Measurements from ENCODE around the gene CNNM1. TPM values are rescaled to one million over a fixed set of nuclear protein-coding genes. Genes with fewer than 3 reads are reported as not detected.

Gene CNNM1
- total RNA-seq (2014; rRNA removed; shearing (Covaris generic)): 0.03 and 0.05 TPM in 2 replicates
- polyA plus RNA-seq (2015; cell fraction: cytosol; rRNA removed): 0.05 and 0.07 TPM in 2 replicates
- polyA plus RNA-seq (2015; cell fraction: nucleus; rRNA removed): not detected in 2 replicates

DNA sequence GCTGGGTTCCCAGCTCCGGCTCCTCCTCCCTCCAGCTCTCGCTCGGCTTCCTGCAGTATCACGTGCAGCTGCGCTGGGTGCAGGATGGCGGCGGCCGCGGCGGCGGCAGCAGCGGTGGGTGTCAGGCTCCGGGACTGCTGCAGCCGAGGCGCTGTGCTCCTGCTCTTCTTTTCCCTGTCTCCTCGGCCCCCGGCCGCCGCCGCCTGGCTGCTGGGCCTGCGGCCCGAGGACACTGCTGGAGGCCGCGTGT, at the start of gene CNNM1:
CNNM1 (plus strand) TSS at position 53 of the 250 bp plus-strand sequence; CDS start at position 85, 32 bp downstream.
- DNase-seq (ENCODE audit: low read depth, low spot score): no peak
- in situ Hi-C loops (cut with HindIII; ENCODE audit: low pct_unique_long_range_greater_than_20kb, low sequenced_read_pairs): no loop called here

DNA sequence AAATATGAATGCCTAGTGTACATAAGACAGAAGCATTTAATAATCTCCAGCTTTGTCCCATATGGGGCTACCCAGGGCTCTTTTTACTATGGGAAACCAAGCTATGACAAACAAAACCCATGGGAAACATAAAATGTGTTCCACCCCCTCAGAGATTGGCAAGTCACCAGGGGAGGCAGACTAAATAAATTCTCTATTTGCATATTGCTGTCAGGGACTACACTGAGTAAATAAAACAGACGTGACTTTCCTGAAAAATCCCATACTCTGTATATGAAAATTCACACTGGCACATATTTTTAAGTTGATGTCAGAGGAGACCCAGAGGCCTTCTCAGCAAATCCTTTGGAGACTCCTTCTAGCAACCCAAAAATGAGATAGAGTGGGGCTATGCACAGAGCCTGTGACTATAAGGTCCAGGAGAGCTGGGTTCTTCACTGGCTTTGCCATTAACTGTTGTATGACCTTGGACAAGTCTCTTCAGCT, 49.5 kb upstream of the CNNM1 start:
- in situ Hi-C loops (cut with HindIII; ENCODE audit: low pct_unique_long_range_greater_than_20kb, low sequenced_read_pairs): no loop called here
- no peak for DNase-seq (ENCODE audit: low read depth, low spot score)

DNA sequence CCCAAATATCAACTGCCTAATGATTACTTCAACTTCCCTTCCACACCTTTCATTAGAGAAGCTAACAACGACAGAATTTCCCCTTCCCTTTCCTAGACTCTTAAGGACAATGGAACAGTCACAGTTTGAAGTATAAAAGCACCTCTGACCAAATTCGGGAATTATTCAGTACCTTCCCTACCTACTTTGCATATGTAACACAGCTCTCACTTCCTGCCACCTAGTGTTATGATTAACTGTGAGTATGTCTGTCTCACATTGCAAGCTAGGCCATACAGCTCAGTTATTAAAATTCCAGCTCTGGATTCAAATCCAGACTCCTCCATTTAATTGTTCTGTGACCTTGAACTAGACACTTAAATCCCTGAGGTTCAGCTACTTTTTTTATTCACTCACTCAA, 48.7 kb upstream of the CNNM1 start:
- DNase-seq (ENCODE audit: low read depth, low spot score): no peak
- in situ Hi-C loops (cut with HindIII; ENCODE audit: low pct_unique_long_range_greater_than_20kb, low sequenced_read_pairs): no loop called here

DNA sequence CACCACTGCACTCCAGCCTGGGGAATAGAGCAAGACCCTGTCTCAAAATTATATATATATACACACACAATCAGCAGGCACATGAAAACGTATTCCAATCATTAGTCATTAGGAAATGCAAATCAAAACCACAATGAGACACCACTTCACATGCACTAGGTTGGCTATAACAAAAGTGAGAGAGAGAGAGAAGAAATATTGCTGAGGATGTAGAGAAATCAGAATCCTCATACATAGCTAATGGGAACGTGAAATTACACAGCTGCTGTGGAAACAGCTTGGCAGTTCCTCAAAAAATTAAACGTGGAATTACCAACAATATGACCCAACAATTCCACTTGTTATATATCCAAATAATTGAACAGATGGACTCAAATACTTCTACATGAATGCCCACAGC, 43.3 kb upstream of the CNNM1 start:
- DNase-seq (ENCODE audit: low read depth, low spot score): no peak
- in situ Hi-C loops (cut with HindIII; ENCODE audit: low pct_unique_long_range_greater_than_20kb, low sequenced_read_pairs): no loop called here

DNA sequence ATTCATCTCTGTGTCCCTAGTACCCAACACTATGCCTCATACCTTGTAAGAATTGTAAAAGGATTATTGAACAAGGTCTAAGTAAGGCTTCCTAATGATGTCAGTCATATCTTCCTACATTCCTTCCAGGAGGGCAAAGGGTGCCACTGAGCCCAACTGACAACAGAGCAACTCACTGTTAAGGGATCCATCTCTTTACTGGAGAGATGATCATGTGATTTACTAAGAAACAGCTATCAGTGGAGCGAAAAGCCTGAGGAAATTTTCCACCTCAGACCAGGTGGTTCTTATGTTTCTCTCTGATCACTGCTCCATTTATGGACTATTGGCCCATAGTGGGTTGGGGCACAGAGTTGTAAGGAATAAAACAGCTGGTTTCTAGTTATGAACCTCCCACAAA, 38.9 kb upstream of the CNNM1 start:
- in situ Hi-C loops (cut with HindIII; ENCODE audit: low pct_unique_long_range_greater_than_20kb, low sequenced_read_pairs): no loop called here
- DNase-seq (ENCODE audit: low read depth, low spot score): peak; percentile 4

DNA sequence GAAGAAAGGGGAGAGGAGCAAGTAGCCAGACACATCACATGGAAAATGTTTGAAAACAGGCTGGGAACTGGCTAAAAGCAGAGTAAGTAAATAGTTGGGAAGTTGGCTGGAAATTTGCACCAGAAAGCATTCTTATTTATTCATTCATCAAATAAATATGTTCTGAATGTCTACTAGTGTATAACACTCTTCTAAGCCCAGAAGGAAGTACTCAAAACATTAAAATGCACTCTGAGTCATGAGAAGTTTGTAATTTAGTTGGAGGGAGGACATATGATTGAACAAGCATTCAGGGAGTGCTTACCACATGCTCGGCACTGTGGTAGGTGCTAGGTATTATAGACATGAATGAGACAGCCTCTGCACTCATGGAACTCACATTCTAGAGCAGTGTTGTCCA, 37.0 kb upstream of the CNNM1 start:
- in situ Hi-C loops (cut with HindIII; ENCODE audit: low pct_unique_long_range_greater_than_20kb, low sequenced_read_pairs): no loop called here
- DNase-seq (ENCODE audit: low read depth, low spot score): no peak

DNA sequence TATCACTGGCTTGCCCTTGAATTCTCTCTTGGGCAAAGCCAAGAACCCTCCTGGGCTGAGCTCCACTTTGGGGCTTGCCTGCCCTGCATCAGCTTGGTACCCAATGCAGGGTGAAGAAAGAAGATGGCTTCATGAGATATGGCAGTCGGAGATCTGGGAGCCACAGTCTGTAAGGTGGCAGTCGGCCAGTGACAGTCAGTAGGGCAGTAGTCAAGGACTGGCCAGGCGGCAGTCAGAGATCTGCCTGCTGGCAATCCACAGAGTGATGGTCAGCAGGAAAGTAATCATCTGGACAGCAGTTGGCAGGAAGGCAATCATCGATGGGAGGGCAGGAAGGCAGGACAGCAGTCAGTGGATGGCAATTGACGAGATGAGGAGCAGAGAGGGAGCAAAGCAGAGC, 32.6 kb upstream of the CNNM1 start:
- in situ Hi-C loops (cut with HindIII; ENCODE audit: low pct_unique_long_range_greater_than_20kb, low sequenced_read_pairs): no loop called here
- no peak for DNase-seq (ENCODE audit: low read depth, low spot score)

DNA sequence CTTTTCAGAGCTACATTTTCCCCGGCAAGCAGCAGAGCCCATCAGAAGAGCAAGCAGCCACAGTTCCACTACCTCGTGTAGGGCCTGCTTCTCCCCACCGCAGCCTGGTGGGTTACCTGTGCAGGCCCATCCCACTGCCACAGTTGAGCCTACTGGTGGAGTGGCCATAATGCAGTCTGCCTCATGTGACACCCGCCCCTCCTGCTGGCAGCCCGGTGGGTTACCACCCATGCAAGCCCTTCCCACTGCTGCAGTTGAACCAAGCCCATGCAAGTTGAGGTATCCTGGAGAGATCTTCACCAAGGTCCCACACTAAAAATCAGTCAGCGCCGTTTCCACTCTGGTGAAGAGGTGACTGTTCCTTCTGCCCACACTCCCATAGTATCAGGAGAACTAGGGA, 32.1 kb upstream of the CNNM1 start:
- DNase-seq (ENCODE audit: low read depth, low spot score): no peak
- in situ Hi-C loops (cut with HindIII; ENCODE audit: low pct_unique_long_range_greater_than_20kb, low sequenced_read_pairs): no loop called here

DNA sequence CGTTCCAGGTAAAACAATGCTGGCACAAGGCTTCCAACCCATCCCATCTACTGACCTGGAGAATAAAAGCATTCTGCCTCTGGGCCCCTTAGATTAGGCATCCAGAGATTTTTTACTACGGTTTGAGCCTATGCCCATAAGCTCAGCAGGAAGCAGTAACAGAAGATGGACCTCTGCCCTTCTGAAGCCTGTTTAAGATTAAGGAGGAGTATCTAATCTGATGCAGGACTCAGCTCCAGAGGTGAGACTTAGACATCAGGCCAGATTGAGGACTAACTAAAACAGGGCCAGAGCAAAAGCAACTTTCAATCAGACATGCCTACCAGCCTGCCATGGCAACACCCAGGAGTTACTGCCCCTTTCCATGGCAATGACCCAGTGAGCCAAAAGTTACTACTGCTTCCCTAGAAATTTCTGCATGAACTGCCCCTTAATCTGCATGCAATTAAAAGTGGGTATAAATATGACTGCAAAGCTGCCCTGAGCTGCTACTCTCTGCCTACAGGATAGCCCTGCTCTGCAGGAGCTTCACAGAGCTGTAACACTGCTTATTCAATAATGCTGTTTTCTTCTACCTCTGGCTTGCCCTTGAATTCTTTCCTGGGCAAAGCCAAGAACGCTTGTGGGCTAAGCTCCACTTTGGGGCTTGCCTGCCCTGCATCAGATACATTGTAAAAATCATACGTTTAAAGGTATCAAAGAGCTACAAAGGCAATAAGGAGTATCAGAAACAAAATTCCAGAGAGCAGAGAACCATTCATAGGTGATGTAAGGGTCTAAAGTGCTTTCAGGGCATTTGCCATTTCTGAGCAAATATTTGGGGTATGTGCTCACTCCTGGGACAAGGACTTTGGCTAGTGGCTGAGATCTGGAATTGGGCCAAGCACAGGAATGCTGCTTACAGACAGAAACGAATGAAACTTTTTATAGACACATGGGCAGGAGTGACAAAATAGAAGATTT, 25.0 kb upstream of the CNNM1 start:
- in situ Hi-C loops (cut with HindIII; ENCODE audit: low pct_unique_long_range_greater_than_20kb, low sequenced_read_pairs): no loop called here
- no peak for DNase-seq (ENCODE audit: low read depth, low spot score)

DNA sequence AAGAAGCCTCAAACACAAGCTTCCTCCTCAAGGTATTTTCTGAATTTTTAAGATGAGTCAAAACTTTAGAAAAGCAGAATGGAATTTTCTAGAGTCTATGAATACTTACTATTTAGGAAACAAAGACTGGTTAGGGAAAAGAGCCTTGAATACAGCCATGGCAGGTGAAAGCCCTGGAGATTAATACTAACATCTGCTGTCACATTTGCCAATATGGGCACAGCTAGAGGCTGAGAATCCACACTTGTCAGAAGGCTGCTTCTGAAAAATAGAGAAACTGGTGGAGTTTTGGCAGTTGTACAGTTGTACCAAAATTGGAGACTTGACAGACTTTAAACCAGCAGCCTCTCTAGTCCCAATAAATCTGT, 24.3 kb upstream of the CNNM1 start:
- no peak for DNase-seq (ENCODE audit: low read depth, low spot score)
- in situ Hi-C loops (cut with HindIII; ENCODE audit: low pct_unique_long_range_greater_than_20kb, low sequenced_read_pairs): no loop called here

DNA sequence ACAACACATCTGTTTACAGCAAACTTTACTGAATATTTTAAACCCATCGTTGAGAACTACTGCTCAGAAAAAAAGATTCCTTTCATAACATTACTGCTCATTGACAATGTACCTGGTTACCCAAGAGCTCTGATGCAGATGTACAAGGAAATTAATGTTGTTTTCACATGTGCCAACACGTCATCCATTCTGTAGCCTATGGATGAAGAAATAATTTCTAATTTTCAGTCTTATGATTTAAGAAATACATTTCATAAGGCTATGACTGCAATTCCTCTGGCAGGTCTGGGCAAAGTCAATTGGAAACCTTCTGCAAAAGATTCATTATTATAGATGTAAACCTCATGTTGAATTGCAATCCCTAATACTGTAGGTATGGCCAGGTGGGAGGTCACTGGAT, 16.7 kb upstream of the CNNM1 start:
- in situ Hi-C loops (cut with HindIII; ENCODE audit: low pct_unique_long_range_greater_than_20kb, low sequenced_read_pairs): no loop called here
- no peak for DNase-seq (ENCODE audit: low read depth, low spot score)

DNA sequence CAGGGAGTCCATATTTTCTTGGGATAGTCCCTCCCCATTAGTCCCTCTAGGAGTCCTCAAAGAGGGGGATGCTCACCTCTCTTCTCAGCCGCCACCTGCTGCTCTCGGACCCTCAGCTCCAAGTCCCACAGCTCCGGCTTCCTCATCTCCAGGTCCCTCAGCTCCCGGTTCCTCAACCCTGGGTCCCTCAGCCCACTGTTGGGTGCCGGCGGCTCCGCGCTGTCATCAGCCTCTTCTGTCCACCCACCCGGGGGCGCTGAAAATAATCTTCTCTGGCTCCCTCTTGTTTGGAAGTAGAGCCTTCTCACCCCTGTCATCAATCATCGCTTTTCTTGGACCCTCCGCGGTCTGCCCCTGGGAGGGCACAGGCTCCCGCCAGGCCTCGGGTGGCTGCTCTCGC, 13.3 kb upstream of the CNNM1 start:
- DNase-seq (ENCODE audit: low read depth, low spot score): no peak
- in situ Hi-C loops (cut with HindIII; ENCODE audit: low pct_unique_long_range_greater_than_20kb, low sequenced_read_pairs): no loop called here

DNA sequence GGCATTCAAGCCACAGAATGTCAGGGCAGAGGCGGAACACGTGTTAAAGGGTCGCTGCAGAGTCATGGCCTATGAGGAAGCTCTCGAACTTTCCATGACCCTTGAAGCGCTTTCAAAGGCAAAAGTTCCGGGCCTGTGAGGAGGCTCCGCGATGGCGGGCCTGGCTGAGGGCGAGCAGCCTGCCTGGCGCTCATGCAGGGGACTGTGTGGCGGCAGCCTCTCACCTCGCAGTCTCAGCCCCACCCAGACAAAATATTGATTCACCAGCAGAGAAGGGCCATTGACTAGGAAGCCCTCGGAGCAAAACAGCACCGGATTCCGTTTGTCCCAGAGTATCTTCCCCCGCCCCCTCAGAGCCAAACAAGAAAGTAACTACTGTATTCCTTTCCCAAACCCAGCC, 12.8 kb upstream of the CNNM1 start:
- in situ Hi-C loops (cut with HindIII; ENCODE audit: low pct_unique_long_range_greater_than_20kb, low sequenced_read_pairs): no loop called here
- no peak for DNase-seq (ENCODE audit: low read depth, low spot score)

DNA sequence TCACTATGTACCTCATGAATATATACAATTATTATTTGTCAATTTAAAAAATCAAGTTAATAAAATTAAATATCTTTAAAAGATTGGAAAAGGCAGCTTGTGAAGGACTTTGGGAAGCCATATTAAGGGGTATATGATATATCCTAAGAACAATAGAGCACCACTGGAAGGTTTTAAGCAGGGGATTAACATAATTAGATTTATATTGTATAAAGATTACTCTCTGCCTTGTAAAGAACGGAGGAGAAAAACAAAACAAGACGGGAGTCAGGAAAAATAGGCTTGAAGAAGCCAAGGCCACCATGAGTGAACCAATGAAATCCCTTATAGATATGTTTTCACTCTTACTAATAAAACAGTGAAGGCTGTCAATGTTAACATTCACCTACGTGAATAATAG, 11.1 kb upstream of the CNNM1 start:
- in situ Hi-C loops (cut with HindIII; ENCODE audit: low pct_unique_long_range_greater_than_20kb, low sequenced_read_pairs): no loop called here
- DNase-seq (ENCODE audit: low read depth, low spot score): no peak

DNA sequence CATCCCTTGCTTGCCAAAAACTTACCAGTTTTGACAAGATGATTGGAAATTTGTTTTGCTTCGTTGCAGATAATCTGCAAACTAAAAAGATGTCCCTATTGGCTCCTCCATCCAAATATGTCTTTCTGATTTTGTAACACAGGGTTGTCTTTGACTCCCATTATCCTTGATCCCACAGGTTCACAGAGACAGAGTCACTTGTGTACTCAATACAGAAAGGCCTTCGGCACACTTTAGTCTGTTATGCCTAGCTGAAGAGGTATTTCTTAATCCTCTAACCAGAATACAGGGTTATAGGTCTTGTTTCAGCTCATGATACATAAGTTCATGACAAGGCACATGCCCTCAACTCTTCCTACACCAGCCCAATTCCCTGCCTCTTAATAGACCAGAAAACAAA, 10.7 kb upstream of the CNNM1 start:
- DNase-seq (ENCODE audit: low read depth, low spot score): no peak
- in situ Hi-C loops (cut with HindIII; ENCODE audit: low pct_unique_long_range_greater_than_20kb, low sequenced_read_pairs): no loop called here

DNA sequence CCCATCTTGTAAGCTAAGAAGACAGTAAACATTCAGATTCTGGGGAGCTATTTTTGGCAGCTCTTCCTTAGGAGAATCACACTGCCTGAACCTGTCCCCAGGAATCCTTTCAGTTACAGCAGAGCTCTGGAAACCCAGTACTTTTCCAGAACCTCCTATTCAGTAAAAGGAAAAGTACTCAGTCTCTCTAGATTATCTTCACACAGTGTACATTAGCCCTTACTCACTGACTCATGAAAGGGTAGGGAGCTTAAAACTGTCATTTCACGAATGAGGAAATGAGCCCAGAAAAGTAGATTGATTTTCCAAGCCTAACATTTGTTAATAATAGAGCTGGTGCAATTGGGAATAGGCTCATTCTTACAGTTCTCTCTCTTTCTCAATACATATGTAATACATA, 3.9 kb upstream of the CNNM1 start:
- in situ Hi-C loops (cut with HindIII; ENCODE audit: low pct_unique_long_range_greater_than_20kb, low sequenced_read_pairs): no loop called here
- DNase-seq (ENCODE audit: low read depth, low spot score): no peak

DNA sequence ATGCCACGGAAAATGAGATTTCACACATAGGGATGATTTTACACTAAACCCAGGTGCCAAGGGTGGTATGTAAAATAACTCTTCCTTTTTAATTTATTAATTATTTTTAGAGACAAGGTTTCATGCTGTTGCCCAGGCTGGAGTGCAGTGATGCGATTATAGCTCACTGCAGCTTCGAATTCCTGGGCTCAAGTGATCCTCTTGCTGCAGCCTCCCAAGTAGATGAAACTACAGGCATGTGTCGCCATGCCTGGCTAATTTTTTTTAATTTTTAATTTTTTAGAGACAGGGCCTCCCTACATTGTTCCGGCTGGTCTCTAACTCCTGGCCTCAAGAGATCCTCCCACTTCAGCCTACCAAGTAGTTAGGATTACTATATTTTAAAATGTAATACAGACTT, 2.3 kb upstream of the CNNM1 start:
- DNase-seq (ENCODE audit: low read depth, low spot score): no peak
- in situ Hi-C loops (cut with HindIII; ENCODE audit: low pct_unique_long_range_greater_than_20kb, low sequenced_read_pairs): no loop called here

DNA sequence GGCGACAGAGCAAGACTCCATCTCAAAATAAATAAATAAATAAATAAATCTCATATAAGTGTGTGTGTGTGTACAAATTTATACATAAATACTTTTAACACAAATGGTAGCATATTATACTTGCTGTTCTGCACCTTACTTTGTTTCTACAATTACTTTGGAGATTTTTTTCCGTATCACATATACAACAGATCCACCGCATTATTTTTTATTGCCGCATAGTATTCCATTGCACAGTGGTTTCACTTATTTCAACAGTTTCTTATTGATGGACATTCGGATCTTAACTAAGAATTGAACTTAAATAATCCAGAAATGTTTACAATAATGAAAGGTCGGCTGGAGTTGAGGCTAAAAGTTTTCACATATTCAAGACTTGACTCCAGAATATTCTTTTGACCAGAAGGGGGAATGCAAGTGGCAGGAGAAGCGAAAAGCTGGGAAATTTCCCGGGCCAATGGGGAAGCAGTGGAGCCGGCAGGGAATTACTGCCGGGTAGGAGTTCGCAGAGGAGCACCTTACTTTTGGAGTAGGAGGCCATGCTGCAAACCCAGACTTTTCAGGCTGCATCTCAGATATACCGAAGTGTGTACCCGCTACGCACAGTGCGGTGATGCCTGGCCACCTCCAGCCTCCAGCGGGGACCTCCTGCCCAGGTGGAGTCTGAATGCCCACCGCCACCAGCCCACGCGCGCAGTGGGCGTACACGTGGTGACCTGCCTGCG, 415 bp upstream of the CNNM1 start:
- DNase-seq (ENCODE audit: low read depth, low spot score): no peak
- in situ Hi-C loops (cut with HindIII; ENCODE audit: low pct_unique_long_range_greater_than_20kb, low sequenced_read_pairs): no loop called here
